ENCODE data around the gene ARHGAP11A. TPM values are rescaled to one million over a fixed set of nuclear protein-coding genes. Genes with fewer than 3 reads are reported as not detected.

The ARHGAP11A gene
- total and polyA plus RNA-seq, 9 of the 15 experiments (the other 6 are each of a cell fraction or from before 2014, with no cell fraction given): 17.5 to 92.5 (median 61.1) TPM

- Histone ChIP-seq H3K9me3 (replicated peaks; ENCODE audit: control insufficient read depth, insufficient read depth, low read depth, low read length) (no peaks in the 10 kb centered on the region), H3K9ac (ENCODE audit: insufficient read depth in 1 of 2, low read depth in 2 of 2, low read length in 2 of 2) (no peak overlapping the region), H3K27ac (ENCODE audit: extremely low read depth, low read depth, low read length) (no peak overlapping the region), H3K79me2 (ENCODE audit: control insufficient read depth, insufficient read depth, low read length) (no peaks in the 10 kb centered on the region), H3K36me3 (ENCODE audit: control insufficient read depth, insufficient read depth, low read length) (no peaks in the 10 kb centered on the region), H4K20me1 (replicated peaks; ENCODE audit: control insufficient read depth, insufficient read depth, low read length) (peaks cover 3% of the 10 kb centered on the region; the same call in 1 of the 2 replicates), H3K4me2 (ENCODE audit: insufficient read depth, low read length) (peak overlapping the region; percentile 34; the same call in 1 of the 2 replicates), H2AFZ (ENCODE audit: low read depth, low read length) (no peak overlapping the region), H3K9me1 (ENCODE audit: control insufficient read depth, insufficient read depth, low read length) (no peaks in the 10 kb centered on the region), H3K4me3 (no peak overlapping the region), H3K27me3 (ENCODE audit: control insufficient read depth in 2 of 2, insufficient read depth in 2 of 2, low read length in 2 of 2) (no peaks in the 10 kb centered on the region), H3K4me1 (replicated peaks in 1 of 2; ENCODE audit: control insufficient read depth in 2 of 2, insufficient read depth in 2 of 2, low read length in 2 of 2) (peaks cover 0 to 20% of the 10 kb centered on the region in 2 experiments; a peak in 3 of 5 replicates)
- POLR2A ChIA-PET: no interaction called here
- in situ Hi-C loops (cut with MboI) (no loop called here), intact Hi-C loops (cut with micrococcal nuclease) (no loop called here)
- ATAC-seq: peak; percentile 62
- peak; percentile 74 for FAIRE-seq
- WGBS (ENCODE audit: insufficient coverage, low coverage, missing lambda C conversion rate): 12% methylated on average over 2 of the region's 2 CpGs
- no TSS peak for BruUV-seq (replicated peaks)
- CTCF ChIA-PET (ENCODE audit: low intra/inter-chr PET ratio): no interaction called here
- DNase-seq (ENCODE audit: extremely low read depth in 1 of 4, low spot score in 3 of 4): peak; percentile 20 to 77 (median 49)
- TF ChIP-seq ZNF134 (CRISPR knock-in tag; conservative IDR thresholded peaks at IDR 0.05): no peak
- TF ChIP-seq IFI16 (CRISPR knock-in tag; IDR thresholded peaks at IDR 0.05): no peak
- no peak for TF ChIP-seq IRF2 (CRISPR knock-in tag; IDR thresholded peaks at IDR 0.05)
- TF ChIP-seq SUPT5H (IDR thresholded peaks at IDR 0.05): no peak
- peak; percentile 17; the same call in 1 of the 2 replicates for TF ChIP-seq EP300 (IDR thresholded peaks at IDR 0.05; ENCODE audit: low read length)
- TF ChIP-seq TAL1 (IDR thresholded peaks at IDR 0.05): peak; percentile 62
- no peak for TF ChIP-seq MYNN (IDR thresholded peaks at IDR 0.05)
- TF ChIP-seq MYNN (CRISPR knock-in tag; IDR thresholded peaks at IDR 0.05): no peak
- no peak for TF ChIP-seq EWSR1 (IDR thresholded peaks at IDR 0.05; ENCODE audit: borderline replicate concordance, low read depth, partially characterized antibody)
- TF ChIP-seq TEAD4 (IDR thresholded peaks at IDR 0.05; ENCODE audit: low read length): peak; percentile 77
- TF ChIP-seq TEAD4 (CRISPR knock-in tag; IDR thresholded peaks at IDR 0.05; ENCODE audit: borderline replicate concordance): no peak
- no peak for TF ChIP-seq MAFK (IDR thresholded peaks at IDR 0.05; ENCODE audit: low read length)
- no peak for TF ChIP-seq ZNF263 (CRISPR knock-in tag; IDR thresholded peaks at IDR 0.05; ENCODE audit: borderline replicate concordance)
- 0 out of 2 replicates have a peak, but pooled peaks have one; percentile 21 for TF ChIP-seq SMARCA4 (IDR thresholded peaks at IDR 0.05)
- peak; percentile 56; the same call in 1 of the 2 replicates for TF ChIP-seq NCOR1 (IDR thresholded peaks at IDR 0.05)
- TF ChIP-seq MEIS2 (IDR thresholded peaks at IDR 0.05; ENCODE audit: partially characterized antibody): peak; percentile 64
- TF ChIP-seq ZNF224 (CRISPR knock-in tag; IDR thresholded peaks at IDR 0.05): no peak
- no peak for TF ChIP-seq HOMEZ (CRISPR knock-in tag; IDR thresholded peaks at IDR 0.05)
- TF ChIP-seq BDP1 (IDR thresholded peaks at IDR 0.05; ENCODE audit: insufficient read depth, insufficient read length): no peak
- no peak for TF ChIP-seq BRD9 (IDR thresholded peaks at IDR 0.05; ENCODE audit: low read depth, partially characterized antibody)
- peak; percentile 66; the same call in 1 of the 2 replicates for TF ChIP-seq CTBP1 (IDR thresholded peaks at IDR 0.05; ENCODE audit: borderline replicate concordance)
- no peak for TF ChIP-seq DNMT1 (IDR thresholded peaks at IDR 0.05)
- TF ChIP-seq CBFA2T3 (IDR thresholded peaks at IDR 0.05): peak; percentile 85
- no peak for TF ChIP-seq RBM25 (IDR thresholded peaks at IDR 0.05; ENCODE audit: low read depth, low read length, severe bottlenecking)
- peak; percentile 74 for TF ChIP-seq CBFA2T2 (conservative IDR thresholded peaks at IDR 0.05)
- TF ChIP-seq JUND (IDR thresholded peaks at IDR 0.05; ENCODE audit: borderline replicate concordance, low read depth, low read length): no peak
- peak; percentile 41; the same call in 1 of the 3 replicates for TF ChIP-seq JUND (tag; IDR thresholded peaks at IDR 0.05; ENCODE audit: borderline replicate concordance, low read depth, low read length)
Observed at GRCh38 chr15:32657941-32658340, 42.6 kb downstream of the ARHGAP11A start.
